Transverse colon (tissue), 4 donors: Measurements from ENCODE around the gene SUSD4. TPM values are rescaled to one million over a fixed set of nuclear protein-coding genes. Genes with fewer than 3 reads are reported as not detected.
A peak's percentile ranks its signal among the peaks of the same experiment; 100 is the strongest.

Source experiments
- DNase-seq: peaks from one replicate; pipeline ENCODE4 v3.0.0-alpha.2; 2019
- H3K27ac ChIP-seq, 4 donors: fragments of 200-600 bp; sonication (generic); 2 replicates each; pipeline ENCODE4 v1.5.1; 2016 to 2018; ENCODE audit warnings: inconsistent platforms in 4 of 4
- H3K27me3 ChIP-seq: fragments of 200-600 bp; sonication (generic); 2 replicates; pipeline ENCODE4 v1.5.1; 2017; ENCODE audit warnings: inconsistent platforms
- H3K36me3 ChIP-seq, 4 donors: fragments of 200-600 bp; sonication (generic); 2 replicates each; pipeline ENCODE4 v1.5.1; 2017 to 2019; ENCODE audit warnings: inconsistent platforms in 4 of 4
- H3K4me1 ChIP-seq, 4 donors: fragments of 200-600 bp; sonication (generic); 2 replicates each; pipeline ENCODE4 v1.5.1; 2017 to 2020; ENCODE audit warnings: inconsistent platforms in 4 of 4
- H3K4me3 ChIP-seq, 4 donors: fragments of 200-600 bp; sonication (generic); 1 replicate in 1 of 4; 2 replicates in 3 of 4; pipeline versions ENCODE4 v1.5.1 to v1.6.1; 2017 to 2019; ENCODE audit warnings: inconsistent platforms in 4 of 4
- H3K9me3 ChIP-seq, 2 donors: fragments of 200-600 bp; sonication (generic); 2 replicates each; pipeline ENCODE4 v1.5.1; 2017 to 2019; ENCODE audit warnings: inconsistent platforms in 2 of 2
- CTCF ChIP-seq, 5 experiments: fragments of 200-600 bp in 3 of 5; fragments of 450-650 bp in 2 of 5; sonication (generic) in 3 of 5; IDR thresholded peaks; 1 replicate in 2 of 5; 2 replicates in 3 of 5; pipeline ENCODE4 v1.5.1; 2016 to 2017; ENCODE audit warnings: antibody characterized with exemption in 5 of 5, inconsistent platforms in 3 of 5, mild to moderate bottlenecking in 2 of 5, moderate library complexity in 1 of 5
- EP300 ChIP-seq: sonication (generic); formaldehyde crosslinking; IDR thresholded peaks from one replicate; pipeline ENCODE4 v1.6.1; 2017; ENCODE audit warnings: antibody characterized with exemption, low read depth
- POLR2A ChIP-seq: fragments of 450-650 bp; IDR thresholded peaks from one replicate; pipeline ENCODE4 v1.6.1; 2016; ENCODE audit warnings: antibody characterized with exemption, mild to moderate bottlenecking, moderate library complexity
- POLR2AphosphoS5 ChIP-seq, 3 donors: sonication (generic); formaldehyde crosslinking; IDR thresholded peaks; one replicate each; pipeline ENCODE4 v1.6.1; 2016; ENCODE audit warnings: antibody characterized with exemption in 3 of 3
- WGBS, 2 donors: methylation state at CpG; one replicate each; pipeline ENCODE4 v1.1.5; 2018; ENCODE audit warnings: low coverage in 1 of 2; 5-methylcytosine and 5-hydroxymethylcytosine counted together
- in situ Hi-C, 4 donors: fragments of 200-750 bp; cut with MboI; loops; one replicate each; pipeline versions ENCODE4 v1.15.0 to v1.15.1; 2017; ENCODE audit warnings: low sequenced_read_pairs in 3 of 4, low pct_ligation_motif_present in 1 of 4, low pct_unique_long_range_greater_than_20kb in 1 of 4
- intact Hi-C: fragments of 100-400 bp; cut with DNase I; formaldehyde crosslinking; loops from one replicate; pipeline ENCODE4 v1.15.1; 2023; ENCODE audit warnings: low total_unique reads
- total RNA-seq, 4 donors: library from RNA; depleted of rRNA; stranded (reverse); fragments of >200 nt; gene quantifications; one replicate each; pipeline ENCODE4 v1.1.0, GENCODE V29; 2016

SUSD4 gene
- total RNA-seq, 4 donors from 2014 or later: 0.32 to 1.2 TPM; not detected in 2

GRCh38 chr1:223374064-223374610 lies 10.2 kb upstream of the SUSD4 start:
- Histone ChIP-seq H3K36me3 (no peaks in the 10 kb centered on the region), H3K27me3 (peaks cover 9% of the 10 kb centered on the region), H3K9me3 (peaks cover 2 to 10% of the 10 kb centered on the region in 2 donors), H3K27ac (no peak overlapping the region), H3K4me3 (no peak overlapping the region), H3K4me1 (no peaks in the 10 kb centered on the region)
- in situ Hi-C loops: no loop called here
- intact Hi-C loops: no loop called here
- TF ChIP-seq EP300 (no peak), POLR2A (no peak), CTCF (IDR thresholded peaks at IDR 0.05) (no peak), POLR2AphosphoS5 (IDR thresholded peaks at IDR 0.05) (no peak)
- DNase-seq: no peak
- WGBS, 2 donors: 78 to 89% methylated on average over 3 to 4 of the region's 4 CpGs

DNA sequence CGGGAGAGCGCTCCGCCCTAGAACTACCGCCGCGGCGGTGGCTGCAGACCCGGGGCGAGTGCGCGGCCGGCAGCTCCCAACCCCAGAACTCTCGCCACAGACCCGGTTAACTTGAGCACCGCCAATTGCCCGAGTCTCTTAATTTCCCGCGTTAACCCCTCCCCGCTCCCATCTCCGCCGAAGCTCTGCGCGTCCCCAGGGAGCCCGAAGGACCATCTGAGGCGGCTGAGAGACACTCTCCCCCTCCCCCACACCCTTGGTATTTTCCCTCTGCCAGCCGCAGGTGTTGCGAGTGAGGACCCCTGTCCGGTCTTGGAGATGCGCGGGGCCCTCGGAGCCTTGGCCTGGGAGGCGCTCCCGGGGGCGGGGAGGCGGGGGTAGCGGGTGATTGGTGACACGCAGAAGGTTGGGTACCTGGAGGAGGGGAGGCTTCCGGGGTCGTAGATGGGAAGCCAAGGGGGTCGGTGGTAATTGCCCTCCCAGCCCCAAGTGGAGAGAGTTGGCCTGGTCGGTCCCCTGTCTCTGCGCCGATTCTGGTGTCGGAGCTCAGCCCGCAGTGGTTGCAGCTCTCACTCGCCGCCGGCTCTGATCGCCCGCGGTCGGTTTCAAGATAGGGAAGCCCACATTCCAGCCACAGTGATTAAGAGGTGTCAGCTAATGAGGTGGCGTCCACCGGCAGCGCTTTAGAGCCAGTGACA lies 858 bp upstream of the SUSD4 start:
- H3K4me3 ChIP-seq: peak overlapping the region in 3 of 4 donors; percentile 43 to 60 (median 48)
- no peaks in the 10 kb centered on the region for H3K9me3 ChIP-seq
- no peak for TF ChIP-seq EP300
- 0 to 2% methylated on average over 3 to 42 of the region's 55 CpGs for WGBS, 2 donors
- in situ Hi-C loops (no loop called here), intact Hi-C loops (no loop called here)
- H3K36me3 ChIP-seq: no peaks in the 10 kb centered on the region
- no peak for DNase-seq
- H3K27me3 ChIP-seq: peaks cover 61% of the 10 kb centered on the region
- peaks cover 12 to 18% (median 13%) of the 10 kb centered on the region in 4 donors for H3K4me1 ChIP-seq
- no peak overlapping the region for H3K27ac ChIP-seq

DNA sequence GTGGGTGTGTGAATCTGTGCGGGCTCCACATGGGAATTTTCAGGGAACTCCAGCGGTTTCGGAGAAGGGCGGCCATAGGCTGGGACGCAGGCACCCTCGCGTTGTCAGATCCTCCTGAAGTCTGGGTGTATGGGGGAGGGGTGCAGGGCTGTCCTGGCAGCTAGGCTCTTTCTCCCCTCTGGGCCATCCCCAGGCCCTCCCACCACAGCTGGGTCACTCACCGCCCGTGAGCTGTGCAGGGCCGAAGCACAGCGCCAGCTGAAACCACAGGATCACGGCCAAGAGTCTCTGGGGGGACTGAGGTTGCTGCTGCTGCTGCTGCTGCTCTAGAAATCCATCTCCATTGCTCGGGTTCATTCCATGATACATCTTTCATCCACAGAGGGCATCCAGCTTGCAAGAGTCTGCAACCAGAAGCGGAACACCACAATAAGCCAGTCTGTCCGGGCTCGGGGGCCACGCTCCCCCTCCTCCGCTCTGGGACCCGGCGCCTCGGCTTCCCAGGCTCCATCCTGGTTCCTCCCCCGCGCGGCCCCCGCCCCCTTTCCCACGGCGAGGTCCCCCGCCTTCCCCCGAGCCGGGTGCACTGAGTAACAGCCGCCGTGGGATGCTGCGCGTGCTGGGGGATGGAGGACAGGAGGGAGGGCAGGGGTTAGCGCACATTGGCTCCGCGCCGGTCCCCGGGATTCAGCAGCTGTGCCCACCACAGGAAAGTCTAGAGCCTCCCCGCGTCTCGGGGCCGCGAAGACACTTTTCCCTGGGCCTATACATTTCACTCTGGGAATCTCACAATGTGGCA lies 720 bp downstream of the SUSD4 start:
- H3K27me3 ChIP-seq: peaks cover 65% of the 10 kb centered on the region
- in situ Hi-C loops (no loop called here), intact Hi-C loops (no loop called here)
- peak overlapping the region; percentile 35 to 60 (median 46) for H3K4me3 ChIP-seq
- DNase-seq: peak; percentile 16
- no peaks in the 10 kb centered on the region for H3K9me3 ChIP-seq
- H3K4me1 ChIP-seq: peaks cover 12 to 18% (median 13%) of the 10 kb centered on the region in 4 donors
- no peak overlapping the region for H3K27ac ChIP-seq
- no peaks in the 10 kb centered on the region for H3K36me3 ChIP-seq
- 6% methylated on average over 34 of the region's 44 CpGs; no CpG with 5 or more reads in 1 of the 2 donors for WGBS, 2 donors
- TF ChIP-seq EP300 (no peak), POLR2AphosphoS5 (IDR thresholded peaks at IDR 0.05) (no peak), CTCF (IDR thresholded peaks at IDR 0.05) (no peak), POLR2A (no peak)

DNA sequence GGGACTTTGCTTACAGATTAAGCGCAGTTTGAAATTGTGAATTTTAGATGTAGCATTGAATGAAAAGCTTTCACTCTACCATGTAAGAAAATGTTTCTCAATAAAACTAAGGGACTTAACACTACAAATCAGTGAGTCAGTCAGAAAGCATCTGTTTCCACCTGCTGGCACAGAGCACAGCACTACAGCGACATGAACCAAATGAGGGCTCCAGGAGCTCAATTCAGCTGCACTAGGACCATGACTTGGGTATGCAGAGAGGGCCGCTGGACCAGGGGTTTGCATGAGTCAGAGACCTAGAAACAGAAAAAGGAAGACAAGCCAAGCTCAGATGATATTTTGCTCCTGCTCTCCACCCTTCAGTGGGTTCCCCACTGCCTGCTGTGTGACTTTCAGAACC lies 5.2 kb downstream of the SUSD4 start:
- Histone ChIP-seq H3K27me3 (peaks cover 42% of the 10 kb centered on the region), H3K4me1 (peaks cover 6 to 10% (median 7%) of the 10 kb centered on the region in 4 donors), H3K36me3 (no peaks in the 10 kb centered on the region), H3K27ac (no peak overlapping the region), H3K4me3 (no peak overlapping the region), H3K9me3 (no peaks in the 10 kb centered on the region)
- WGBS, 2 donors: 62 to 73% methylated on average over 3 of the region's 3 CpGs
- intact Hi-C loops: no loop called here
- TF ChIP-seq POLR2AphosphoS5 (IDR thresholded peaks at IDR 0.05) (no peak), CTCF (IDR thresholded peaks at IDR 0.05) (no peak), EP300 (no peak), POLR2A (no peak)
- no peak for DNase-seq
- in situ Hi-C loops: no loop called here
